ENCODE results near the gene RBM39.

RBM39 gene

GRCh38 chr20:35702051-35702823 is 39.8 kb downstream of the RBM39 start:
- ChIA-PET POLR2A (interaction anchor here (1.2 kb wide), 1 partner anchor 18 kb away, joined by 4 read pairs; no protein-coding TSS in a partner anchor), CTCF (interaction anchor here (1.1 to 1.7 kb wide), 2 partner anchors 13 to 18 kb away, joined by 3 to 6 read pairs; no protein-coding TSS in a partner anchor)
- no peak for TF ChIP-seq CTCF (IDR thresholded peaks at IDR 0.05; ENCODE audit: control extremely low read depth, extremely low read depth, low read depth, missing control alignments)
- no peak for DNase-seq (ENCODE audit: extremely low spot score)

DNA sequence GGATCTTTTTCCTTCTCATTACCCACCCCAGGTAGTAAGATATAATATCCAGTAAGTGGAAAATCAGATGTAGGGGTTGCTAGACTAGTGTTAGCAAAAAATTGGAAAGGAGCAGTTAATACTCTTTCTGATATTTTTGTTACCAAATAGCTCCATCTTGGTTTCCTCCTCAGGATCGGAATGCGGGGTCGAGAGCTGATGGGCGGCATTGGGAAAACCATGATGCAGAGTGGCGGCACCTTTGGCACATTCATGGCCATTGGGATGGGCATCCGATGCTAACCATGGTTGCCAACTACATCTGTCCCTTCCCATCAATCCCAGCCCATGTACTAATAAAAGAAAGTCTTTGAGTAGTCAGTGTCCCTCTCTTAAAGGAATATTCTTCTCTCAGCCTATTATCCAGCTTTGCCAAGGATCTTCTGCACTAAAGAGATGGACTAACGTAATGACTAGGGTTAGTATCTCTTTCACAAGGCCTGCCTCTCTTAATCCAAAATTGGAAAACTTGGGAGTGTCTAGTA is 41.4 kb downstream of the RBM39 start:
- no peak for TF ChIP-seq CTCF (IDR thresholded peaks at IDR 0.05; ENCODE audit: control extremely low read depth, extremely low read depth, low read depth, missing control alignments)
- no peak for DNase-seq (ENCODE audit: extremely low spot score)
- ChIA-PET CTCF (interaction anchor here (1.2 to 1.7 kb wide), 3 partner anchors 8 to 14 kb away, joined by 3 to 6 read pairs (median 3); no protein-coding TSS in a partner anchor), POLR2A (interaction anchor here (0.5 kb wide), 1 partner anchor 40 kb away, joined by 3 read pairs; no protein-coding TSS in a partner anchor)

- no peak for TF ChIP-seq CTCF (IDR thresholded peaks at IDR 0.05; ENCODE audit: control extremely low read depth, extremely low read depth, low read depth, missing control alignments)
- CTCF ChIA-PET = interaction anchor here (0.9 to 1.7 kb wide), 4 partner anchors 9 to 15 kb away, joined by 3 to 6 read pairs (median 3); no protein-coding TSS in a partner anchor
- POLR2A ChIA-PET = interaction anchor here (0.5 to 1.5 kb wide), 3 partner anchors 21 to 1197 kb away, joined by 3 to 4 read pairs (median 3); no protein-coding TSS in a partner anchor
- DNase-seq (ENCODE audit: extremely low spot score) = no peak
Measured at GRCh38 chr20:35699957-35700624, 42.0 kb downstream of the RBM39 start.

GRCh38 chr20:35699127-35699956 is 42.7 kb downstream of the RBM39 start, which contains the start of the genes NFS1 and ROMO1:
Gene NFS1 (minus strand): TSS chr20:35699352. CDS start chr20:35699288, 64 bp downstream.
Gene ROMO1 (plus strand): TSS chr20:35699405. CDS start chr20:35699633, 228 bp downstream.
- POLR2A ChIA-PET = interaction anchor here (0.6 to 1.5 kb wide), 3 partner anchors 21 to 1198 kb away, joined by 3 to 4 read pairs (median 3); no protein-coding TSS in a partner anchor
- CTCF ChIA-PET = interaction anchor here (0.9 kb wide), 2 partner anchors 9 to 189 kb away, joined by 3 read pairs; no protein-coding TSS in a partner anchor
- DNase-seq (ENCODE audit: extremely low spot score) = peak; percentile 94
- TF ChIP-seq CTCF (IDR thresholded peaks at IDR 0.05; ENCODE audit: control extremely low read depth, extremely low read depth, low read depth, missing control alignments) = peak; percentile 35

DNA sequence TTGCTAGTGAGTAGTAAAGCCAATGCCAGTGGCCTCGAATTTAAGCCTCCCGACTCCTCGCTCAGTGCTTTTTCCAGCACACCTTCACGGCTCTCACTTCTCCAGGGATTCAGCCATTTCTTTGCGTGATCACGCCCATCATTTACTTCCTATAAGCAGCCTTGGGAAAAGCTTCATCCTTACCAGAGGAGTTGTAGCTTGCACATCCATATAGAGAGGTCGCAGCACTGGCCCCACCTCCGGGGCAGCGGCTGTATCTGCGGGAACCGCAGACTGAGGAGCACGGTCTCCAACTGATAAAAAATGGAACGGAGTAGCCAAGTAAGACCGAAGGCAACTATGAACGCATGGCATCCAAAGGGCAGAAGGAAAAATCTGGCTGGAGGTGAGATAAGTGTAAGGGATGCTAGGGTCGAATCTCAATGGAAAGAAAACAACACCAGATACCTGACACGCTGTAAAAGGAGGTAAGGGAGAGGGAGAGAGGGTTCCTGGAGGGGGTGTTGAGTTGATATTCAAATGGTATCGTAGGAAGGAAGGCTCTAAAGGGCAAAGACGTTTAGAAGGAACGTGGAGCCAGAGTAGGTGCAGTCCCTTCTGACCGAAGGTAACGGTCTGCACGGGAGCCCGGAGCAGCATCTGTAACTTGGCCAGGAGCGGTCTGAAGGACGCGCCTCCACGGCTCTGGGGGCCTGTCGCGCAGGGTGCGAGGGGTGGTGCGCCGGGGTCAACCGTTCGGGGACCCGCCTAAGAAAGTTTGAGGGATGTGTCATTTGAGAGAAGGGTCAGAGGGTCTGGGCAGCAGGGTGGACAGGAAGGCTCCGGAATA is 43.5 kb downstream of the RBM39 start:
- TF ChIP-seq CTCF (IDR thresholded peaks at IDR 0.05; ENCODE audit: control extremely low read depth, extremely low read depth, low read depth, missing control alignments) = no peak
- ChIA-PET CTCF (interaction anchor here (0.9 kb wide), 1 partner anchor 190 kb away, joined by 3 read pairs; no protein-coding TSS in a partner anchor), POLR2A (interaction anchor here (1.5 kb wide), 1 partner anchor 22 kb away, joined by 3 read pairs; no protein-coding TSS in a partner anchor)
- no peak for DNase-seq (ENCODE audit: extremely low spot score)

Data from GM10248 (cell line).